NCI-H2227 (cell line): ENCODE results near the gene CCT7.

Experiments used
- DNase-seq: peaks from one replicate; lab custom pipeline; 2025; ENCODE audit not compliant: unreplicated experiment; lab: John Stamatoyannopoulos, UW

CCT7 gene

GRCh38 chr2:73225513-73226360 lies 8.4 kb upstream of the CCT7 start:
- DNase-seq: no peak

GRCh38 chr2:73227086-73227485 lies 7.0 kb upstream of the CCT7 start:
- DNase-seq: no peak

- no peak for DNase-seq
These were observed 5.5 kb upstream of the CCT7 start for GRCh38 chr2:73228631-73229030.

GRCh38 chr2:73232403-73233153 lies 1.5 kb upstream of the CCT7 start:
- peak; percentile 39 for DNase-seq

- peak; percentile 99 for DNase-seq
These were observed 765 bp upstream of the CCT7 start, which contains the start of gene PRADC1 for GRCh38 chr2:73233154-73233931. Gene PRADC1, minus strand, starts transcription at chr2:73233239. Its CDS starts 79 bp downstream, at chr2:73233160.

- no peak for DNase-seq
These were observed 1.4 kb downstream of the CCT7 start for GRCh38 chr2:73235315-73236028.

- DNase-seq: no peak
These were observed 3.1 kb downstream of the CCT7 start for GRCh38 chr2:73237168-73237567.

GRCh38 chr2:73238149-73238548 lies 4.0 kb downstream of the CCT7 start:
- no peak for DNase-seq

GRCh38 chr2:73238976-73239375 lies 4.9 kb downstream of the CCT7 start:
- DNase-seq: no peak

GRCh38 chr2:73239776-73240175 lies 5.7 kb downstream of the CCT7 start:
- no peak for DNase-seq

GRCh38 chr2:73243884-73244570 lies 9.9 kb downstream of the CCT7 start:
- no peak for DNase-seq

GRCh38 chr2:73244580-73244979 lies 10.5 kb downstream of the CCT7 start:
- DNase-seq: no peak

GRCh38 chr2:73246850-73247249 lies 12.7 kb downstream of the CCT7 start:
- no peak for DNase-seq

- no peak for DNase-seq
These were observed 15.5 kb downstream of the CCT7 start for GRCh38 chr2:73249636-73250035.

GRCh38 chr2:73250872-73251846 lies 17.1 kb downstream of the CCT7 start:
- DNase-seq: no peak

GRCh38 chr2:73252238-73253027 lies 18.3 kb downstream of the CCT7 start:
- no peak for DNase-seq

- no peak for DNase-seq
These were observed 19.3 kb downstream of the CCT7 start for GRCh38 chr2:73253400-73253799.

- DNase-seq: no peak
These were observed 19.8 kb downstream of the CCT7 start for GRCh38 chr2:73253901-73254300.
